HCT116 (cell line): ENCODE measurements around the gene HK3.

Source experiments
- EZH2 ChIP-seq: fragments of 200-600 bp; sonication (generic); IDR thresholded peaks from 2 replicates; pipeline ENCODE4 v1.6.1; 2017; ENCODE audit warnings: antibody characterized with exemption, mixed run types
- EZH2phosphoT487 ChIP-seq: fragments of 200-600 bp; IDR thresholded peaks from 2 replicates; pipeline ENCODE4 v1.6.1; 2018; ENCODE audit warnings: antibody characterized with exemption, borderline replicate concordance
- POLR2A ChIP-seq: IDR thresholded peaks from 2 replicates; pipeline ENCODE4 v1.7.0; 2011; ENCODE audit warnings: borderline replicate concordance; ENCODE audit not compliant: insufficient read depth, insufficient read length; ENCODE audit errors: extremely low read depth
- TF ChIP-seq, protein P1 (sequence below), 3 experiments: fragments of 200-600 bp in 1 of 3; sonication (generic) in 1 of 3; IDR thresholded peaks in 2 of 3; conservative IDR thresholded peaks in 1 of 3; 2 replicates each; pipeline ENCODE4 v1.5.1; 2012 to 2017; ENCODE audit warnings: low read depth in 2 of 3, low read length in 2 of 3, antibody characterized with exemption in 1 of 3, borderline replicate concordance in 1 of 3, control low read depth in 1 of 3, mild to moderate bottlenecking in 1 of 3, mixed read lengths in 1 of 3, mixed run types in 1 of 3, moderate library complexity in 1 of 3; ENCODE audit not compliant: insufficient read depth in 1 of 3
- TF ChIP-seq, protein P2 (sequence below): IDR thresholded peaks from 2 replicates; pipeline ENCODE4 v1.6.1; 2012

DNA sequence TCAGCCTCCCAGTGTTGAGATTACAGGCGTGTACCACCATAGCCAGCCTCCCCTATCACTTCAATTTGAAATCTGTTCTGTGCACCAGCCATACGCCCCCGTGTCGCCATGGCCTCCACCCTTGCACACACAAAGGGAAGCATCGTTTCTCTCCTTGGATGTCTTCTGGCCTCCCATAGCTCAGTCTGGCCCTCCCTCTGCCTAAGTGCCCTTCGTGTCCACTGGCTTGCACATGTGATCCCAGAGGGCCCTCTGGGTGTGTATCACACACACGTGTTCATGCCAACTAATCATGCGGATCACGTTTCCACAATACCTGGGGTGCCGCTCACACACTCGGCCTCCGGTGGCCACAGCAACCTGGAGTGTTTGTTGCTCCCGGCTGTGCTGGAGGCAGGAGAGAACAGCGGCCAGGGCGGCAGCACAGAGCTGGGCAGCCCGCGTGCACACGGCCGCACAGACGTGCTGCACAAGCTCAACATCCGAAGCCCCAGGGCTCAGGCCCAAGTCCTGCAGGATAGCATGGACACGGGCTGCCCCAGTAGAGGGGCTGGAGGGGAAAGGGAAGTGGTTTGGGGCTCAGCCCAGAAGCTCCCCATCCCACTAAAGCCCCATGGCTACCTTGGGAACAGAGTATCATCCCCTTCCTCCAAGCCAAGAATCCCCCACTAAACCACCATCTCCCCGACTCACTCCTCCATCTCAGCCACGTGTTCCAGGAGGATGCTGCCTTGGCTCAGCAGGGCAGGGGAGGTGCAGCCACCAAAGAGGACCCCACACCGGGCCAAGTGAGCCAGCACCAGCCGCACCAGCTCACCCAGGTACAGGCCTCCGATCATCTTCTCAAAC lies 10.9 kb downstream of the HK3 start:
- TF ChIP-seq EZH2phosphoT487 (no peak), EZH2 (no peak), POLR2A (no peak)
- TF ChIP-seq, protein P1, sequence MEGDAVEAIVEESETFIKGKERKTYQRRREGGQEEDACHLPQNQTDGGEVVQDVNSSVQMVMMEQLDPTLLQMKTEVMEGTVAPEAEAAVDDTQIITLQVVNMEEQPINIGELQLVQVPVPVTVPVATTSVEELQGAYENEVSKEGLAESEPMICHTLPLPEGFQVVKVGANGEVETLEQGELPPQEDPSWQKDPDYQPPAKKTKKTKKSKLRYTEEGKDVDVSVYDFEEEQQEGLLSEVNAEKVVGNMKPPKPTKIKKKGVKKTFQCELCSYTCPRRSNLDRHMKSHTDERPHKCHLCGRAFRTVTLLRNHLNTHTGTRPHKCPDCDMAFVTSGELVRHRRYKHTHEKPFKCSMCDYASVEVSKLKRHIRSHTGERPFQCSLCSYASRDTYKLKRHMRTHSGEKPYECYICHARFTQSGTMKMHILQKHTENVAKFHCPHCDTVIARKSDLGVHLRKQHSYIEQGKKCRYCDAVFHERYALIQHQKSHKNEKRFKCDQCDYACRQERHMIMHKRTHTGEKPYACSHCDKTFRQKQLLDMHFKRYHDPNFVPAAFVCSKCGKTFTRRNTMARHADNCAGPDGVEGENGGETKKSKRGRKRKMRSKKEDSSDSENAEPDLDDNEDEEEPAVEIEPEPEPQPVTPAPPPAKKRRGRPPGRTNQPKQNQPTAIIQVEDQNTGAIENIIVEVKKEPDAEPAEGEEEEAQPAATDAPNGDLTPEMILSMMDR (IDR thresholded peaks at IDR 0.05 in 2 of 3, conservative IDR thresholded peaks at IDR 0.05 in 1 of 3; ENCODE audit: borderline replicate concordance in 1 of 3, insufficient read depth in 1 of 3, low read depth in 2 of 3, low read length in 2 of 3), result no peak
- TF ChIP-seq, protein P2, sequence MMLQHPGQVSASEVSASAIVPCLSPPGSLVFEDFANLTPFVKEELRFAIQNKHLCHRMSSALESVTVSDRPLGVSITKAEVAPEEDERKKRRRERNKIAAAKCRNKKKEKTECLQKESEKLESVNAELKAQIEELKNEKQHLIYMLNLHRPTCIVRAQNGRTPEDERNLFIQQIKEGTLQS, result no peak
